H7 (cell line): ENCODE results near the gene MN1. TPM values are rescaled to one million over a fixed set of nuclear protein-coding genes. Genes with fewer than 3 reads are reported as not detected.

Source experiments
- DNase-seq: peaks from one replicate; pipeline ENCODE4 v3.0.0; 2012
- H3K27me3 ChIP-seq: 2 replicates; pipeline ENCODE4 v1.6.0; 2011; ENCODE audit warnings: mild to moderate bottlenecking, low read length; ENCODE audit not compliant: control insufficient read depth, insufficient read depth
- H3K36me3 ChIP-seq: replicated peaks from 2 replicates; pipeline ENCODE4 v1.5.1; 2011; ENCODE audit warnings: low read length; ENCODE audit not compliant: control insufficient read depth, insufficient read depth
- H3K4me3 ChIP-seq: 2 replicates; pipeline ENCODE4 v1.5.1; 2011; ENCODE audit warnings: low read depth, mild to moderate bottlenecking, control low read depth, low read length, moderate library complexity; ENCODE audit not compliant: insufficient read depth
- total RNA-seq: library from RNA; depleted of rRNA; stranded (reverse); fragments of >200 nt; shearing (Covaris generic); gene quantifications from 2 replicates; pipeline ENCODE4 v1.2.3, GENCODE V29; 2014

Gene MN1
- total RNA-seq, 1 experiment from 2014 or later = 22.1 TPM

DNA sequence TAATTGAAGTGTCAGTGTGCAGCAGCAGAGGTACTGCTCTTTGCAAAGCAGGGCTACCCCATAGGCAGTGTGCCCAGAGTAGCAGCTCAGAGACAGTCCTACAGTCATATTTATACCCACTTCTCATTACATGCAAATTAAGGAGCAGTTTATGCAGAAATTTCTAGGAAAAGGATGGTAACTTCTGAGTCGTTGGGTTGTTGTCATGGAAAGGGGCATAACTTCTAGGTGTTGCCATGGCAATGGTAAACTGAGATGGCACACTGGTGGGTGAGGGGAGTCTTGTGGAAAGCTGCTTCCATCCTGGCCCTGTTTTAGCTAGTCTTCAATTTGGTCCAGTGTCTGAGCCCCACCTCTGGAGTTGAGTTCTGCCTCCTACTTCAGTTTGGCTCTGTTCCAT is 77.4 kb downstream of the MN1 start:
- H3K36me3 ChIP-seq = peaks cover 2% of the 10 kb centered on the region
- no peak for DNase-seq
- H3K27me3 ChIP-seq = no peaks in the 10 kb centered on the region
- H3K4me3 ChIP-seq = no peak overlapping the region

DNA sequence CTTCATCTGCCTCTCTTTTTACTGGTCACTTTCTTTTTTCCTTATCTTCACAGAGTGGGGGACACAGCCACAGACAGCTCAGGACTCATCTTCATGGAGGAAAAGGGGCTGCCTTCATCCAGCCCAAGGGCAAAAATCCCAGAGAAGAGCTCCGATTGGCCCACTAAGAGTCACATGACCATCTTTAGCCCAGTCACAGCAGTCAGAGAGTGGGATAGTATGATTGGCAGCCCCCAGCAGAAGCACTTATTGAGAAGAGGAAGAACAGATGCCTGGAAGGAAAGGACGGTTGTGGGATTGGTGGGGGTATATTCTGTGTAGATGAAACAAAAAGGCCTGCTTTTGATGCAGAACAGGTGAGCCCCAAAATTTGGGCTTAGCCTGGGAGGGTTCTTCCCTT is 77.8 kb downstream of the MN1 start:
- Histone ChIP-seq H3K36me3 (peaks cover 2% of the 10 kb centered on the region), H3K4me3 (no peak overlapping the region), H3K27me3 (no peaks in the 10 kb centered on the region)
- DNase-seq = no peak

DNA sequence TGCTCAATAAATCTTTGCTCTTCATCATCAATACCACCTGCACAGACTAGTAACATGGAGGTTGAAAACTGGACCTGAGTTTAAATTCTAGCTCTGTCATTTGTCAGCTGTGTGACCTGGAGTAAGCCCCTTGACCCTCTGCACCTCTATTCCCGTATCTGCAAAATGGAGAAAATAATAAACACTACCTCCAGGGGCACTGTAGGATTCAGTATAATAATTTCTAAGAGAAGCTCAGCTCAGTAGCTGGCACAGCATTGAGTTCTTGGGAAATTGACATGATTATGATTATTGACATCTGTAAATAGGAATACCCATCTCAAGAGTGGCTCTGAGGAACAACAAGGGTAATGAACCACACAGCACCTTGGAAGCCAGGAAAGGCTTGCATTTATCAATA is 78.4 kb downstream of the MN1 start:
- Histone ChIP-seq H3K36me3 (peaks cover 2% of the 10 kb centered on the region), H3K4me3 (no peak overlapping the region), H3K27me3 (no peaks in the 10 kb centered on the region)
- no peak for DNase-seq

DNA sequence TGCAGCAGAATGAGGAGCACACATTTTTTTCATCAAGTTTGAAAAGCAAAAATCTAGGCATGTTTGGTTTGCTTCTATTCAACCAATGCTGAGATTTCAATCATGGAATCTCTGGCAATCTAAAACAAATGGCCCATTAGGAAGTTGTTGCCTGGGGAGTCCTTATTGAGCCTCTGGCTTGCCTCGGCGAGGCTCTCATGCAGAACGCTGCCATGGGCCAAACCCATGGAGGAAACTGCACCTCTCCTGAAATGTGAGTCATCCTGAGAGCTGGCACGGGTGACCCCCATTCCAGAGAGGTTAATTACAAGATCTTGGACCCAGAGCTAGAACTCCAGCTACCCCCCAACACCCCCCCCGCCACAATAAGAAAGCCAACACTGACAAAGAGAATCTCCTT is 80.7 kb downstream of the MN1 start:
- no peak overlapping the region for H3K4me3 ChIP-seq
- no peak for DNase-seq
- peaks cover 2% of the 10 kb centered on the region for H3K36me3 ChIP-seq
- no peaks in the 10 kb centered on the region for H3K27me3 ChIP-seq

DNA sequence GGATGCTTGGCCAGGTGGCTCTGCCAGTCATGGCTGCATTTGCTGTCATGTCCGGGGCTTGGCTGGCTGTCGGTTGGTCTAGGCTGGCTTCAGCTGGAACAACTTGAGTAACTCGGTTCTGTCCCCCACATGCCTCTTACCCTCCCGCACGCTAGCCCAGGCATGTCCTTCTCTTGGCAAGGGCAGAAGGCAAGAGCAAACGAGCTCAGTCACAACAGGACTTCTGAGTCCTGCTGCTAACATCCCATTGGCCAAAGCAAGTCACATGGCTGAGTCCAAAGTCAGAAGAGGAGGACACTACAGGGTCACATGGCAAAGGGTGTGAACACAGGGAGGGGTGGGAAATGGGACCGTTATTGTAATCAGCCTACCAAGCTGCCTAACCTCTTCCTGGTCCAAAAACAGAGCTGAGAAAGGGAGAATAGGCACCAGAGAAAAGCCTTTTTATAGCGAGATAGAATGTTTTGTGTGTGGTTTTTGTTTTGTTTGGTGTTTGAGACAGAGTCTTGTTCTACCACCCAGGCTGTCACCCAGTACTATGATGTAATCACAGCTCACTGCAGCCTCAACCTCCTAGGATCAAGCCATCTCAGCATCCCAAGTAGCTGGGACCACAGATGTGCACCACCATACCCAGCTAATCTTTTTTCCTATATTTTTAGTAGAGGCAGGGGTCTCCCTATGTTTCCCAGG is 81.9 kb downstream of the MN1 start:
- H3K27me3 ChIP-seq = no peaks in the 10 kb centered on the region

DNA sequence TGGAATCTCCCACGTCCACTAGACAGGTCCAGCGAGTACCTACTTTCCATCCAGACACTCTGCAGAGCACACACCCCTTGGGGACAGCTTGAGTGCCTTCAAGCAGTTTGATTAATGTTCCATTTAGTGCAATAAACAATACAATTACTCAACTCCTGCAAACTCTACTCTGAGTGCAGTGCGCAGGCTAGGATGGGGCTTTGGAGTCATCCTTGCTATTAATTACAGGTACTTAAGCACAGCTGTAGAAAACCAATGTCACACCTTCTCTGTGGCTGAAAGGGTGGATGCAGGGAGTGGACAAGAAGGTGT is 82.6 kb downstream of the MN1 start:
- H3K27me3 ChIP-seq = no peaks in the 10 kb centered on the region
- H3K36me3 ChIP-seq = no peaks in the 10 kb centered on the region; the same call in 1 of the 2 replicates
- no peak overlapping the region for H3K4me3 ChIP-seq
- DNase-seq = no peak

More for the DNA sequence above, 81.9 kb downstream of the MN1 start:
- peak; percentile 30 for DNase-seq
- H3K36me3 ChIP-seq = peaks cover 2% of the 10 kb centered on the region; the same call in 1 of the 2 replicates
- no peak overlapping the region for H3K4me3 ChIP-seq

DNA sequence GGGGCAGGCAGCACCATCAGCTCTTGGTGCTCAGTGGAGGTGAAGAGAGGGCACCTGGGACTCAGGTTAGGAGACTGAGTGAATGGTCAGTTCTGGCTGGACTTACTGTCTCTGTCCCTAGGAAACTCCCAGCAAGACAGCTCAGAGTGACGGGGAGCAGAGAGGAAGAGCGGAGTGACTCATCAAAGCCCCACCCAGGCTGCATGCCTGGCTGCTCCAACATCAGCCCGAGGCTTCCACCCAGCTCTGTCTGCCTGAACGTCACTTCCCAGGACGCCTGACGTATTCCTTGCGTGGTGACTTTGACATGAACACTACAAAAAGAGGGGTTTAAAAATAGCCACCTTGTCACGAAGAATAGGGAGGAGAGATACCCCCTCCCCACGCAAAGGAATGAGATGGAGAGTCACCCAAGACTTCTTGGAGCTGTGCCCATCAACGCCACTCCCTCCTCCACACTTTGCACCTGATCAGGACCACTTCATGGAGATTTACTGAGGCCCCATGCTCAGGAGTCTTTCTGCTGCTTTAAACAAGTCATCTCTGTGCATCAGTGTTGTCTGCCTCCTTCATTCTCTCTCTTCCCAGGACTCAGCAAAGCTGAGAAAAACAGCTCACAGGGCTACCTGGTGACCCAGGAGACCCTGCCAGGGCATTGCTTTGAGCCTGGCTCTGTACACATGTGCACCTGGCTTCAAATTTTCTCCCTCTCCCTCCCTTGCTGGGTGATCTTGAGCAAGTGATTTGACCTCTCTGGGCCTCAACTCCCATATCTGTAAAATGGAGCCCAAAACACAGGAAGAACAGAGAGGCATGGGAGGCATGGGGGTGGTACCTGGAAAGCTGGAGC is 83.1 kb downstream of the MN1 start:
- Histone ChIP-seq H3K4me3 (no peak overlapping the region), H3K27me3 (no peaks in the 10 kb centered on the region), H3K36me3 (peaks cover 4% of the 10 kb centered on the region; the same call in 1 of the 2 replicates)
- peak; percentile 60 for DNase-seq

DNA sequence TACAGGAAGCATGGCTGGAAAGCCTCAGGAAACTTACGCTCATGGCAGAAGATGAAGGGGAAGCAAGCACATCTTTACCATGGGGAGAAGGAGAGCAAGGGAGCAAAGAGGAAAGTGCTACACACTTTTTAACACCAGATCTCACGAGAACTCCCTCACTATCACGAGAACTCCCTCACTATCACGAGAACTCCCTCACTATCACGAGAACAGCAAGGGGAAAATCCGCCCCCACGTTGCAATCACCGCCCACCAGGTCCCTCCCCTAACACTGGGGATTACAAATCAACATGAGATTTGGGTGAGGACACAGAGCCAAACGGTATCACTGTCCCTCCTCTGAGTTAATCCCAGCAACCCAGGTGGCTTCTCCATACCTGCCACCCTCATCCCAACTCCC is 84.5 kb downstream of the MN1 start:
- no peak for DNase-seq

DNA sequence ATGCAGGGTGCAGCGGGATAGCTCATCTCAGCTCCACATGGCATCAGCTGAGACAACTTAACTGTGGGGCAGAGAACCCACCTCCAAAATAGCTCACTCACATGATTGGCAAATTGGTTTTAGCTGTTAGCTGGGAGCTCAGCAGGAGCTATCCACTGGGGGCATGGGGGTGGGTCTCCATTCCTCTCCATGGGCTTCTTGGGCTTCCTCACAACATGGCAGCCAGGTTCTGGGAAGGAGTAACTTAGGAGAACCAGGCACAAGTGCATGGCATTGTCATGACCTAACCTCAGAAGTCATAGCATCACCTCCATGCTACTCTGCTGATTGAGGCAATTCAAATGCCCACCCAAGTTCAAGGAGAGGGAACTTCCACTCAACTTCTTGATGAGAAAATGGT is 85.5 kb downstream of the MN1 start:
- DNase-seq = no peak
- H3K36me3 ChIP-seq = peaks cover 5% of the 10 kb centered on the region

More for the DNA sequence above, 84.5 kb downstream of the MN1 start:
- no peaks in the 10 kb centered on the region for H3K27me3 ChIP-seq
- H3K36me3 ChIP-seq = peaks cover 5% of the 10 kb centered on the region; the same call in 1 of the 2 replicates
- no peak overlapping the region for H3K4me3 ChIP-seq

DNA sequence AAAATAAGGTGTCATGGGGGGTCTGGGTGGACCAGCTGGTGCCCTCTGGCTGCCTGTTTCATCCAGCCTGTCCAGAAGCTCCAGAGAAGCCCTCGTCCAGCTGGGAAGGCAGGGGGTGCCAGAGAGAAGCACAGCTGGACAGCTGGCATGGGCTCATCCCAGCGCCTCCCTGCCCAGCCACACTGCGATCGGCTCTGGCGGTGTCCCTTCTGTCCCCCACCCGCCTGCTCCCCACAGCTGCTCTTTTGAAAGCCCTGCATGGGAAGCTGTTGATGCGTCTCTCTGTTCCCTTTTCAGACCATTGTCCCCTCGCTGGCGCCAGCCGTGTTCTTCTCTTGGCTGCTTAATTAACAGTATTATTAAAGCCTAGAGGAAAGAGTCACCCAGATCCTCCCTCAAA is 86.5 kb downstream of the MN1 start:
- Histone ChIP-seq H3K36me3 (peaks cover 5% of the 10 kb centered on the region), H3K4me3 (no peak overlapping the region)
- DNase-seq = no peak

More for the DNA sequence above, 85.5 kb downstream of the MN1 start:
- H3K27me3 ChIP-seq = no peaks in the 10 kb centered on the region
- no peak overlapping the region for H3K4me3 ChIP-seq

DNA sequence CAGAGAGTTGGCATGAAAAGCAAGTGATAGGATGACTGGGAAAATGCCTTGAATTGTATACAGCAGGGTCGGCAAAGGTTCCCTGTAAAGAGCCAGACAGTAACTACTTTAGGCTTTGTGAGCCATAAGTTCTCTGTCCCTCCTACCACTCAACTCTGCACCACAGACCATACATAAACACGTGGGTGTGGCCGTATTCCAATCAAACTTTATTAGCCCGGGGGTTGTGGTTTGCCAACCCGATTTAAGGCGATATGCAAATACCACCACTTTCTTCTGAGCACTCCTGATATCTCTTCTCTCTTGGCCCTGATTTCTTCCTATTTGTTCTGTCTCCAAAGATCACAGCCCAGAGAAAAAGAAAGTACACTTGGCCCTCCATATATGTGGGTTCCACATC is 87.5 kb downstream of the MN1 start:
- Histone ChIP-seq H3K4me3 (no peak overlapping the region), H3K36me3 (peaks cover 12% of the 10 kb centered on the region), H3K27me3 (no peaks in the 10 kb centered on the region)
- DNase-seq = no peak

More for the DNA sequence above, 86.5 kb downstream of the MN1 start:
- H3K27me3 ChIP-seq = no peaks in the 10 kb centered on the region

DNA sequence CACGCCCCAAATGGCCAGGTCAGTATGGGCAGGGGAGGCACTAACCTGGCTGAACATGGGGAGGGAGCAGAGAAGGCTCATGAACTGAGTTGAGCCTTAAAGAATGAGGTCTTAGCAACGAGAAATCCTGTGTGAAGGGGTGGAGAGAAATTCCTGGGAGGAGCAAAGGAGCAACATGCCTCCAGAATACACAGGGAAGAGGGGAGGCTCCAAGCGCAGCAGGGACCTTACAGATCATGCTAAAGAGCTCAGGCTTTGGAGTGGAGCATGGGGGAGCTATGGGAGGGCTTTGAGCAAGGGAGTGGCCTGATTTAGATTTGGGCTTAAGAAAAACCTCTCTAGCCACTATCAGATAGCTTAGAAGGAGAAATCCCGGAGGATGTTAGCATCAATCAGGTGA is 88.1 kb downstream of the MN1 start:
- no peak overlapping the region for H3K4me3 ChIP-seq
- DNase-seq = no peak
- peaks cover 14% of the 10 kb centered on the region for H3K36me3 ChIP-seq

DNA sequence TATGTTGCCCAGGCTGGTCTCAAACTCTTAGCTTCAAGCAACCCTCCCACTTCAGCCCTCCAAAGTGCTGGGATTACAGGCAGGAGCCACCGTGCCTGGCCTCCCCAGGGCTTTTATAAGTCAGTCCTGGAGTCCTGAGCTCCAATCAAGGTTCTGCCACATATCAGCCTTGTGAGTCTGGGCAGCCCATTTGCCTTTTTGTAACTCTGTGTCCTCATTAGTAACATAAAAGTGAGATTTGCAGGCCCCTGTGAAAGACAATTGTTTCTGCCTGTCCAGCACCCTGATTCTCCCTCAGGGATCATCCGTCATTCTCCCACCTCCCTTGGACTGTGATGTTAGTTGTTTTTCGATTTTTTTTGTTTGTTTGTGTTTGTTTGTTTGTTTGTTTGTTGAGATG is 89.8 kb downstream of the MN1 start:
- peaks cover 16% of the 10 kb centered on the region for H3K36me3 ChIP-seq
- no peak overlapping the region for H3K4me3 ChIP-seq
- no peaks in the 10 kb centered on the region for H3K27me3 ChIP-seq
- no peak for DNase-seq

More for the DNA sequence above, 88.1 kb downstream of the MN1 start:
- no peaks in the 10 kb centered on the region for H3K27me3 ChIP-seq

DNA sequence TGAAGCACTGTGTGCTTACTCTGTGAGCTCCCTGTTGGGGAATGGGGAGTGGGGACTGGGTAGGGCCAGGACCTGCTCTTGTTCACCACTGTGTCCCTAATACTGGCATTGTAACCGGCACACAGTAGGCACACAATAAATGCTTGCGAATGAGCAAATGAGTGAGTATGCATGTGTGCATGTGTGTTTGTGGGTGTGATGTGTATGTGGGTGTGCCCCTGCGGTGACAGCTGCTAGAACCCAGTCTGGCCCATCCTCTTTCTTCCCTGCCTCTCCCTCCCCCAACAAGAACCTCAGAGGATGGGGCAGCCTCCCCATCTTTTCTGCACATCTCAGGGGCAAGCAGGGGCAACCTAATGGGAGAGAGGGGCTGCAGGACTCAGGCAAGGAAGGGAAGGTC is 90.5 kb downstream of the MN1 start:
- DNase-seq = no peak
- no peak overlapping the region for H3K4me3 ChIP-seq
- no peaks in the 10 kb centered on the region for H3K27me3 ChIP-seq
- peaks cover 19% of the 10 kb centered on the region for H3K36me3 ChIP-seq
